Esophagus (tissue), 2 donors: ENCODE data around the gene ARHGAP22. TPM values are rescaled to one million over a fixed set of nuclear protein-coding genes. Genes with fewer than 3 reads are reported as not detected.

Experiments used
- H3K27ac ChIP-seq, 2 donors: one replicate each; pipeline ENCODE4 v1.5.1; 2013; ENCODE audit warnings: low read depth in 2 of 2, mild to moderate bottlenecking in 2 of 2, inconsistent platforms in 1 of 2, low read length in 1 of 2, moderate library complexity in 1 of 2
- H3K27me3 ChIP-seq, 2 donors: one replicate each; pipeline ENCODE4 v1.6.1; 2013; ENCODE audit warnings: low read length in 2 of 2, control low read depth in 1 of 2, mild to moderate bottlenecking in 1 of 2; ENCODE audit not compliant: insufficient read depth in 2 of 2, control insufficient read depth in 1 of 2
- H3K36me3 ChIP-seq, 2 donors: one replicate each; pipeline ENCODE4 v1.6.1; 2013; ENCODE audit warnings: low read length in 1 of 2; ENCODE audit not compliant: control insufficient read depth in 2 of 2, insufficient read depth in 2 of 2
- H3K4me1 ChIP-seq, 2 donors: one replicate each; pipeline ENCODE4 v1.6.1; 2013; ENCODE audit warnings: low read length in 1 of 2; ENCODE audit not compliant: control insufficient read depth in 2 of 2, insufficient read depth in 2 of 2
- H3K4me3 ChIP-seq, 2 donors: one replicate each; pipeline ENCODE4 v1.5.1; 2013; ENCODE audit warnings: low read length in 2 of 2, mild to moderate bottlenecking in 2 of 2, low read depth in 1 of 2, moderate library complexity in 1 of 2
- H3K9me3 ChIP-seq, 2 donors: one replicate each; pipeline ENCODE4 v1.6.1; 2013; ENCODE audit warnings: mild to moderate bottlenecking in 2 of 2, low read depth in 1 of 2, low read length in 1 of 2, moderate library complexity in 1 of 2; ENCODE audit not compliant: control insufficient read depth in 2 of 2, insufficient read depth in 1 of 2
- WGBS, 2 donors: extraction: QIAGEN DNeasy Blood & Tissue Kit; methylation state at CpG; one replicate each; pipeline ENCODE4 v1.1.7; 2013; 5-methylcytosine and 5-hydroxymethylcytosine counted together
- polyA plus RNA-seq, 2 donors: library from polyadenylated mRNA; stranded (reverse); fragments of 200-250 nt; gene quantifications; one replicate each; pipeline ENCODE4 v1.2.3, GENCODE V29; 2013
- donor health status: healthy with polysubstance abuse.
- donor health status: Bipolar disorder and iron deficiency.

ARHGAP22 gene
- polyA plus RNA-seq, 2 donors: 1.2 to 1.6 TPM

DNA sequence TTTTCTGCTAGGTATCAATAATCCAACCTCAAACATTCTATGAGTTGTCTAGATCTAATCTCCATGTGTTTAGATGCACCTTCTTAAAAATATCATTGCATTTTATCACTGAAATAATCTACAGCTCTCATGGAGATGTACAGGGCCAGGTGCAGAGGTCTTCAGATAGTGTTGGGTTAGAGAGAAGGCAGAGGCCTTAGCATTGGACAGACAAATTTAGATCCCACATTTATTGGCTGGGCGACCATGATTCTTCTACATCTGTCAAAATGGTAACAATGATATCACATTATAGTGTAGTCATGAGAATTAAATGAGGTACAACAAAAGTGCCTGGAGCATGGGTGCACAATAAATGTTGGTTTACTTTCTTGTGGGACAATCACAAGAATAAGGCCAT, 3.1 kb downstream of the ARHGAP22 start:
- no peaks in the 10 kb centered on the region for H3K36me3 ChIP-seq
- peaks cover 0 to 3% of the 10 kb centered on the region in 2 donors for H3K27me3 ChIP-seq
- no peak overlapping the region for H3K4me3 ChIP-seq
- 78 to 97% methylated on average over 1 of the region's 1 CpG for WGBS, 2 donors
- H3K4me1 ChIP-seq: peaks cover 4 to 14% of the 10 kb centered on the region in 2 donors
- H3K27ac ChIP-seq: no peak overlapping the region
- H3K9me3 ChIP-seq: no peaks in the 10 kb centered on the region

DNA sequence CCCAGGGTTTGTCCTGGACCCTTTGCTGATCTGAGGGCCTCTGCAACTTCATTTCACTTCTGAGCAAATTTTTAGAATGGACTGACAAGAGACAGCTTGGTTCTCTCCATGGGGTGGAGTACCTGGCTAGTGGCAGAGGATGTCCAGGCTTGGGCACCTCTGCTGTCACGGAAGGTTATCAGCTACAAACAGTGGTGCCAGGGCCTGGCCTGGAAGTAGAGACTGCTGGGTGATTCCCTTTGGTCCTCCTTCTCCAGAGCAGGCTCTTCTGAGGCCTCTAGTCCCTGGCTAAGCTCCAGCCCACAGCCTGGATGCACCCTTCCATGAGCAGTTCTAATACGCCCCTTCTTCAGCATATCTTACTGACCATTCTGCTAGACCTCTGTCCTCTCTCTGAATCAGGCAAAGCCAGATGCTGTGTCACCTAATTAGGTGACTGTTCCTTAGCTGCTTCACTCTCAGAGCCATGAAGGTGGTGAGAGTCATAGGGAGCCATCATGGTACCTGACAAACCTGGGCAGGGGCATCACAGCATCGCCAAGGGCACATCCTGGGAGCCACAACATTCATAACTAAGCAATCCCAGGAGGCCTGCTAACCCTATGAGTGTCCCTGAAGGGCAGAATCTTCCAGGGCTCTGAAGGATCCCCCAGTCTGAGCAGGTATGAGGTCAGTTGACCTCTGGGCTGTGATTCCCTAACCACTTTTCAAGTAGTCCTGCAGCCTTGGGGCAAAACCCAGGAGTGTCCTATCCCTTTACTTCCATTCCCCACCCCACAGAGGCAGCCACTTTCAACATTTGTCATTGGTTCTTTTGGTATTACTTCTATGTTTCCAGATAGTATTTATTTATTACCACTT, 4.0 kb downstream of the ARHGAP22 start:
- Histone ChIP-seq H3K4me1 (peaks cover 4 to 14% of the 10 kb centered on the region in 2 donors), H3K27ac (no peak overlapping the region), H3K9me3 (no peaks in the 10 kb centered on the region), H3K27me3 (peaks cover 0 to 3% of the 10 kb centered on the region in 2 donors), H3K36me3 (no peaks in the 10 kb centered on the region), H3K4me3 (no peak overlapping the region)
- WGBS, 2 donors: 90 to 94% methylated on average over 3 of the region's 3 CpGs

GRCh38 chr10:48599830-48600134, 5.1 kb downstream of the ARHGAP22 start:
- H3K9me3 ChIP-seq: no peaks in the 10 kb centered on the region
- H3K36me3 ChIP-seq: no peaks in the 10 kb centered on the region
- H3K4me3 ChIP-seq: no peak overlapping the region
- H3K27me3 ChIP-seq: peaks cover 0 to 3% of the 10 kb centered on the region in 2 donors
- H3K4me1 ChIP-seq: peaks cover 4 to 12% of the 10 kb centered on the region in 2 donors
- H3K27ac ChIP-seq: no peak overlapping the region
- WGBS, 2 donors: 46 to 64% methylated on average over 2 of the region's 2 CpGs

- H3K27ac ChIP-seq: no peak overlapping the region
- H3K36me3 ChIP-seq: no peaks in the 10 kb centered on the region
- 69 to 71% methylated on average over 6 of the region's 6 CpGs for WGBS, 2 donors
- H3K4me1 ChIP-seq: peaks cover 2 to 6% of the 10 kb centered on the region in 2 donors
- H3K4me3 ChIP-seq: no peak overlapping the region
- H3K27me3 ChIP-seq: no peaks in the 10 kb centered on the region
- no peaks in the 10 kb centered on the region for H3K9me3 ChIP-seq
Observed at GRCh38 chr10:48598936-48599829, 5.7 kb downstream of the ARHGAP22 start.

DNA sequence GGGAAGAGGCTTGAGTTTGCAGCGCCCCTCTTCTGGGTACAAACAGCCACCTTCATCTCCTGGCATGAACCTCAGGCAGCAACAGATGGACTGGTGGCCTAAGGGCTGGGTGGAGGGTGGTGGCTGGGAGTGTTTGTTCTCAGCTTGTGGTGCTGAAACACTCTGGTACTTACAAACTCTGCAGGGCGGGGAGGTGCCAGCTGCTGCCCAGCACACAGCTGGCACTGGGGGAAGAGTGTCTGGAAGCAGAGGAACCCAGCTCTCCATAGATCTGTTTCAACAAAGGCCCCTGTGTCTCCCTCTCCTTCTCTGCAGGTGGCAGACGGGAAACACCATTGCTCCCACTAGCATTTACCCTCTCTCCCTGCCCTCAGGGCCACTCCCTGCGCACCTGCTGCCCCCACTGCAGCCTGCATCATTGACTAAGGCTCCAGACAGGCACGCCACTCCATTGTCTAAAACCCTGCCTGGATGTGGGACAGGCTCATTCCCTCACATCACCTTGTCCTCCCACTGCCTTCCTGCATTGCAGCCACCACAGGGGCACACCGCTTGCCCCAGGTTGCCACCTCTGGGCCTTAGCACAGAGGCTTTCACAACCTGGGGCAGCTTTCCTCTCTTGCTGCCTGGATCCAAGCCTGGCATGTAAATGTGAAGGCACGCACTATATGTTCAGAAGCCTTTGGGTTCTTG, 6.5 kb downstream of the ARHGAP22 start:
- no peak overlapping the region for H3K4me3 ChIP-seq
- no peaks in the 10 kb centered on the region for H3K9me3 ChIP-seq
- 72 to 74% methylated on average over 7 of the region's 7 CpGs for WGBS, 2 donors
- H3K36me3 ChIP-seq: no peaks in the 10 kb centered on the region
- H3K4me1 ChIP-seq: peaks cover 2 to 4% of the 10 kb centered on the region in 2 donors
- H3K27me3 ChIP-seq: no peaks in the 10 kb centered on the region
- no peak overlapping the region for H3K27ac ChIP-seq

DNA sequence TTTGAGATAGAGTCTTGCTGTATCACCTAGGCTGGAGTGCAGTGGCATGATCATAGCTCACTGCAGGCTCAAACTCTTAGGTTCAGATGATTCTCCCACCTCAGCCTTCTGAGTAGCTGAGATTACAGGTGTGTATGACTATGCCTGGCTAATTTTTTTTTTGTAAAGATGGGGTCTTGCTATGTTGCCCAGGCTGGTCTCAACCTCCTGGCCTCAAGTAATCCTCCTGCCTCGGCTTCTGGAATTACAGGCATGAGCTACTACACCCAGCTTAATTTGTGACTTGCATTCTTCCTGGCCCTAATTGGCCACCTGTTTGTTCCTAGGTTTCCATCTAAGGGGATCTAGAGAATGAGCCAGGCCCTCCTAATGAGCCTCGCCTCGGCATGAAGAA, 9.3 kb downstream of the ARHGAP22 start:
- WGBS, 2 donors: 79 to 88% methylated on average over 3 of the region's 3 CpGs
- Histone ChIP-seq H3K27ac (no peak overlapping the region), H3K4me3 (no peak overlapping the region), H3K27me3 (no peaks in the 10 kb centered on the region), H3K4me1 (peaks cover 2 to 4% of the 10 kb centered on the region in 2 donors), H3K9me3 (no peaks in the 10 kb centered on the region), H3K36me3 (no peaks in the 10 kb centered on the region)

GRCh38 chr10:48594803-48595538, 9.9 kb downstream of the ARHGAP22 start:
- H3K9me3 ChIP-seq: no peaks in the 10 kb centered on the region
- H3K4me1 ChIP-seq: peaks cover 2 to 5% of the 10 kb centered on the region in 2 donors
- WGBS, 2 donors: 68 to 76% methylated on average over 7 of the region's 7 CpGs
- no peak overlapping the region for H3K27ac ChIP-seq
- H3K27me3 ChIP-seq: no peaks in the 10 kb centered on the region
- no peak overlapping the region for H3K4me3 ChIP-seq
- no peaks in the 10 kb centered on the region for H3K36me3 ChIP-seq

- 49 to 64% methylated on average over 4 of the region's 4 CpGs for WGBS, 2 donors
- Histone ChIP-seq H3K4me1 (peaks cover under 1 to 2% of the 10 kb centered on the region in 2 donors), H3K9me3 (no peaks in the 10 kb centered on the region), H3K27ac (no peak overlapping the region), H3K36me3 (no peaks in the 10 kb centered on the region), H3K27me3 (no peaks in the 10 kb centered on the region), H3K4me3 (no peak overlapping the region)
Observed at GRCh38 chr10:48594371-48594770, 10.5 kb downstream of the ARHGAP22 start.

DNA sequence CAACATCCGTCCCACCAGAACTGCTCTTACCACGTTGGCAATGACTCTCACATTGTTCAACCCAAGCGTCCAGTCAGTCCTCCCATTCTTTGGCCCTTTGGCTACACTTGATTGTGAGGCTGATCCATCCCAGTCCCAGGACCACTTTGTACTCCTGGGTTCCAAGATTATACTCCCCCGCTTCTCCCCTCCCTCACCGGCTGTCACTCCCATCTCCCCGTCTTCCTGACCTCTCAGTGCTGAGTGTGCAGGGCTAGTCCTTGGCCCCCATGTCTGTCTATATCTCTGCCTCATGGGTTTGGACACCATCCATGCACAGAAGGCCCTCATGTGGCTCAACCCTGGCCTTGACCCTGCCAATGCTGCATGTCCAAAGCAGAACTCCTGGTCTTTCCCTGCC, 12.5 kb downstream of the ARHGAP22 start:
- Histone ChIP-seq H3K27me3 (no peaks in the 10 kb centered on the region), H3K36me3 (no peaks in the 10 kb centered on the region), H3K9me3 (no peaks in the 10 kb centered on the region), H3K27ac (no peak overlapping the region), H3K4me3 (no peak overlapping the region), H3K4me1 (peaks cover 0 to 8% of the 10 kb centered on the region in 2 donors)
- WGBS, 2 donors: 83 to 92% methylated on average over 6 of the region's 6 CpGs
